HL-60 (cell line): ENCODE data around the gene DNMT3A.
A peak's percentile ranks its signal among the peaks of the same experiment; 100 is the strongest.

Experiments used
- DNase-seq, 2 experiments: peaks; one replicate each; pipeline ENCODE4 v3.0.0-alpha.2; 2010 to 2020; ENCODE audit warnings: low read depth in 1 of 2, low spot score in 1 of 2
- H3K27ac ChIP-seq: fragments of 250-450 bp; sonication (Bioruptor Pico); replicated peaks from 2 replicates; pipeline ENCODE4 v1.5.1; 2020; ENCODE audit warnings: mild to moderate bottlenecking, moderate library complexity
- H3K27me3 ChIP-seq: fragments of 250-450 bp; sonication (Bioruptor Pico); 2 replicates; pipeline ENCODE4 v1.5.1; 2021; ENCODE audit warnings: mild to moderate bottlenecking, moderate library complexity; ENCODE audit not compliant: insufficient read depth, poor library complexity, severe bottlenecking
- H3K4me3 ChIP-seq: replicated peaks from 2 replicates; pipeline ENCODE4 v1.5.1; 2011; ENCODE audit warnings: mild to moderate bottlenecking, control low read depth, low read length; ENCODE audit not compliant: insufficient read depth
- CTCF ChIP-seq: IDR thresholded peaks from one replicate; pipeline ENCODE4 v1.5.1; 2011; ENCODE audit warnings: low read length, control low read depth, inconsistent platforms; ENCODE audit not compliant: insufficient read depth
- GABPA ChIP-seq: IDR thresholded peaks from 2 replicates; pipeline ENCODE4 v1.6.1; 2012; ENCODE audit warnings: low read depth
- POLR2AphosphoS5 ChIP-seq: IDR thresholded peaks from 2 replicates; pipeline ENCODE4 v1.6.1; 2012; ENCODE audit warnings: low read depth
- REST ChIP-seq: IDR thresholded peaks from 2 replicates; pipeline ENCODE4 v1.6.1; 2012; ENCODE audit warnings: low read depth; ENCODE audit not compliant: insufficient replicate concordance
- SPI1 ChIP-seq: IDR thresholded peaks from 2 replicates; pipeline ENCODE4 v1.6.1; 2012; ENCODE audit warnings: low read depth, mild to moderate bottlenecking, borderline replicate concordance

DNMT3A gene

DNA sequence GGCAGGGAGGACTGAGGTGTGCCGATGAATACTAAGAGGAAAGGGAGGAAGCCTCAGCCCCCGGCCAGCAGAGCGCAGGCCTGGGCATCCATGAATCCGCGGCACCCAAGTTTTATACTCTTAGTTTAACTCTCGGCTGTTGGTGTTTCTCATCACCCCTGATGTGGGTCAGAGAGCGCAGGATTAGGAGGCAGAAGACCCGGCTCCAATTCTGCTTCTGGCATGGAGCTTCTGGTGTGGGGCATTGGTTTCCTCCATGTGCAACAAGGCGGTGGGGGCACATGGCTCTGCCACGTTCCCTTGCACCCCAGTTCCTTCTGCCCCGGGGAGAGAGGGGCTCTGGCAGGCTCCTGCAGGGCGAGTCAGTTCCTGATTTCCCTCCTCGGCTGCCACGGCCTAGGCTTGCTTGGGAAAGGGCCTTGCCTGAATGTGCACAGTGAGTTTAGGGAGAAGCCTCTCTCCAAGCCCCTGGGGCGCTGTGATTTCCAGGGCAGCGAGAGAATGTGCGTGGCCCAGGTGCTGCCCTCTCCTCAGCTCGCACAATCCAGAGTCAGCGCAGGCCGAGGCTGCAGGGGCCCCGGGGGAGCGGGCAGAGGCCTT is 36.2 kb upstream of the DNMT3A start:
- DNase-seq = no peak
- H3K4me3 ChIP-seq = no peak overlapping the region
- TF ChIP-seq CTCF = no peak
- TF ChIP-seq SPI1 = no peak
- TF ChIP-seq REST = no peak
- TF ChIP-seq POLR2AphosphoS5 = no peak
- TF ChIP-seq GABPA = no peak
- no peak overlapping the region for H3K27ac ChIP-seq
- H3K27me3 ChIP-seq = no peaks in the 10 kb centered on the region

DNA sequence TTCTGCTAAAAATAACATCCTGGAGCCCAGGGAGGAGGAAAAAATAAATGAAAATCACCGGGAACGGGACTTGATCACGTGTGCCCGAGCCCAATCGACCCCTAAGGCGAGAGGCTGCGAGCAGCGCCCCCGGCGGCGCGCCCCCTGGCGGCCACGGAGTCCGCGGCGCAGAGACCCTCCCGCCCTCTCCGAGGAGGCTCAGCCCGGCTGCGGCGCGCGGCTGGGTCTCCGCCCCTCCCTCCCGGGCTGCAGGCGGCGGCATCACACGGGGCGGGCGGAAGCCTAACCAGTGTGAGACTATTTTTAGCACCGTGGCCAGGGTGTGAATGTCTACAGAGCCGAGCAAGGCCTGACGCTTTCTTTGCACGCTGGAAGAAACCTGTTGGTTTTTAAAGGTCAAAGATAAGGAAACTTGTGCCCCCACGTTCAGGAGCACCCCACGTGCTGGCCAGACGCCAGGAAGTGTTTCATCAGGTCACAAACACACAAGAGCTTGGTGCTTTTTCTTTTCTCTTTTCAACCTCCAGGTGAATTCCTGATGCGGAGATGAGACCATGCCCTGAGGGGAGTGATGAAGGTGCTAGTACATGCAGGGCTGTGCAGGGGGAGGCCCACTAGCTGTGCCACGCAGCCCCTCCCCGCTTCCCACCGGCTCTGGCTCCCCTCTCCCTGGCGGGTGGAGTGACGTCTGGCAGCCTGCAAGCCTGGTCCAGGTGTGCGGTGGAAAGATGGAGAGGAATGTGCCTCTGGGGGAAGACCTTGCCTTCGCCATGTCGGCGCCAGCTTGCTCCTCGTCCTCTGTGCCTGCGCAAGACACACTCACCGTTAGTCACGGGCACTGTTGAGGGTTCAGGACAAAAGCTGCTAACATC is 35.3 kb upstream of the DNMT3A start:
- Histone ChIP-seq H3K27me3 (no peaks in the 10 kb centered on the region), H3K4me3 (no peak overlapping the region), H3K27ac (peak overlapping the region; percentile 14; the same call in 1 of the 2 replicates)
- TF ChIP-seq GABPA (no peak), CTCF (peak; percentile 60), SPI1 (no peak; the same call in 1 of the 2 replicates), REST (no peak), POLR2AphosphoS5 (peak; percentile 58)
- peak; percentile 73 to 87 for DNase-seq

DNA sequence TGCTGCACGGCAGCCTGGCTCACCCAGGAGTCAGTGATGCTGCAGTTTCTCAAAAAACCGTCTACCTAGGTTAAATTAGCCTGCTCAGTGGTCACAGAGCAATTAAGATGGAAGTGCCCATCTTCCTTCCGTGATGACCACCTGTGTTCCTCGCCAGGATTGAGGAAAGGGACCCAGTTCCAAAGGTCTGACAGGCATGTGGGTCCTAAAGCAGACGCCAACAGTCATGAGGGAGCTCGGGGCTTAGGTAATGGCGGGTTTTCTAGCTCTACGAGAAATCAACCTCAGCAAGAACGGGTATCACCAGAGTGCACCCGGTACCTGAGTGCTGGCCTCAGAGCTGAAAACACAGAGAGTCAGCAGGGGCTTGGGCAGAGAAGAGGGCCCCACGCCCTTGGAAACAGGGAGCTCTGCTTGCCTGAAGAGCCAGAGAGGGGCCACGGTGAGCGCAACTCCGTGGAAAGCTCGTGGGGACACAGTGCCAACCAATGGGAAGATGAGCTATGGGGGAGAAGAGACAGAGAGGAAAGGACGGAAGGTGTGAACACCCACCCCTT is 34.3 kb upstream of the DNMT3A start:
- no peak for DNase-seq
- no peaks in the 10 kb centered on the region for H3K27me3 ChIP-seq
- H3K27ac ChIP-seq = no peak overlapping the region
- no peak for TF ChIP-seq GABPA
- TF ChIP-seq CTCF = no peak
- TF ChIP-seq SPI1 = no peak
- no peak for TF ChIP-seq POLR2AphosphoS5
- TF ChIP-seq REST = no peak
- no peak overlapping the region for H3K4me3 ChIP-seq
